CD14-positive monocyte (primary cell): Measurements from ENCODE around the gene MYO1D. TPM values are rescaled to one million over a fixed set of nuclear protein-coding genes. Genes with fewer than 3 reads are reported as not detected.

Experiments
- DNase-seq, 3 donors: peaks; one replicate each; pipeline ENCODE4 v3.0.0-alpha.2; 2011 to 2022
- H2AFZ ChIP-seq: 2 replicates; pipeline ENCODE4 v1.6.0; 2012; ENCODE audit warnings: mild to moderate bottlenecking, low read depth, low read length, inconsistent platforms; ENCODE audit not compliant: insufficient read depth, poor library complexity, severe bottlenecking
- H3K27ac ChIP-seq, 2 donors: 1 replicate in 1 of 2; 2 replicates in 1 of 2; pipeline ENCODE4 v1.5.1; 2012 to 2013; ENCODE audit warnings: low read length in 2 of 2, control low read depth in 1 of 2, inconsistent platforms in 1 of 2, low read depth in 1 of 2, mild to moderate bottlenecking in 1 of 2
- H3K27me3 ChIP-seq, 2 donors: one replicate each; pipeline versions ENCODE4 v1.6.0 to v1.6.1; 2011 to 2013; ENCODE audit warnings: low read length in 2 of 2; ENCODE audit not compliant: control insufficient read depth in 2 of 2, insufficient read depth in 2 of 2
- H3K36me3 ChIP-seq, 2 donors: replicated peaks in 1 of 2; 1 replicate in 1 of 2; 2 replicates in 1 of 2; pipeline versions ENCODE4 v1.5.1 to v1.6.1; 2012 to 2013; ENCODE audit warnings: low read length in 2 of 2, control low read depth in 1 of 2, inconsistent platforms in 1 of 2, mild to moderate bottlenecking in 1 of 2; ENCODE audit not compliant: insufficient read depth in 2 of 2, control insufficient read depth in 1 of 2
- H3K4me1 ChIP-seq, 2 donors: 1 replicate in 1 of 2; 2 replicates in 1 of 2; pipeline versions ENCODE4 v1.5.1 to v1.6.1; 2012 to 2013; ENCODE audit warnings: low read length in 2 of 2, control low read depth in 1 of 2, inconsistent platforms in 1 of 2, mild to moderate bottlenecking in 1 of 2, moderate library complexity in 1 of 2; ENCODE audit not compliant: insufficient read depth in 2 of 2, control insufficient read depth in 1 of 2
- H3K4me2 ChIP-seq: replicated peaks from 2 replicates; pipeline ENCODE3; 2012; ENCODE audit warnings: low read length, moderate library complexity, mild to moderate bottlenecking; ENCODE audit not compliant: poor library complexity, severe bottlenecking; ENCODE audit errors: extremely low read depth
- H3K4me3 ChIP-seq, 3 experiments: fragments of 200-600 bp in 1 of 3; sonication (generic) in 1 of 3; replicated peaks in 1 of 3; 1 replicate in 2 of 3; 2 replicates in 1 of 3; pipeline ENCODE4 v1.5.1; 2011 to 2013; ENCODE audit warnings: low read length in 3 of 3, mild to moderate bottlenecking in 3 of 3, control low read depth in 2 of 3, low read depth in 2 of 3, inconsistent platforms in 1 of 3, moderate library complexity in 1 of 3
- H3K79me2 ChIP-seq: 2 replicates; pipeline ENCODE4 v1.6.0; 2012; ENCODE audit warnings: mild to moderate bottlenecking, control low read depth, inconsistent platforms, low read length, moderate library complexity; ENCODE audit not compliant: insufficient read depth
- H3K9ac ChIP-seq: 2 replicates; pipeline ENCODE4 v1.6.0; 2017; ENCODE audit warnings: low read length, mild to moderate bottlenecking; ENCODE audit not compliant: insufficient read depth, poor library complexity, severe bottlenecking
- H3K9me3 ChIP-seq, 2 donors: replicated peaks in 1 of 2; 1 replicate in 1 of 2; 2 replicates in 1 of 2; pipeline versions ENCODE4 v1.5.1 to v1.6.1; 2012 to 2013; ENCODE audit warnings: low read length in 2 of 2, control low read depth in 1 of 2; ENCODE audit not compliant: control insufficient read depth in 1 of 2, insufficient read depth in 1 of 2
- H4K20me1 ChIP-seq: 2 replicates; pipeline ENCODE4 v1.6.0; 2012; ENCODE audit warnings: mild to moderate bottlenecking, low read length, control low read depth, moderate library complexity; ENCODE audit not compliant: insufficient read depth
- H3K27ac Mint-ChIP-seq, 7 donors: one replicate each; pipeline ENCODE4 v1.8.0; 2020; ENCODE audit warnings: mild to moderate bottlenecking in 7 of 7, mixed read lengths in 7 of 7, moderate library complexity in 6 of 7, inconsistent platforms in 2 of 7
- H3K27me3 Mint-ChIP-seq, 3 donors: one replicate each; pipeline ENCODE4 v1.8.0; 2021 to 2022; ENCODE audit warnings: low read depth in 3 of 3, mild to moderate bottlenecking in 3 of 3, mixed read lengths in 3 of 3, moderate library complexity in 3 of 3, inconsistent platforms in 1 of 3
- H3K36me3 Mint-ChIP-seq, 2 donors: one replicate each; pipeline ENCODE4 v1.8.0; 2020; ENCODE audit warnings: mixed read lengths in 2 of 2, inconsistent platforms in 1 of 2, mild to moderate bottlenecking in 1 of 2
- H3K4me1 Mint-ChIP-seq: one replicate; pipeline ENCODE4 v1.8.0; 2020; ENCODE audit warnings: mild to moderate bottlenecking, mixed read lengths
- H3K4me3 Mint-ChIP-seq, 2 donors: one replicate each; pipeline ENCODE4 v1.8.0; 2020; ENCODE audit warnings: mild to moderate bottlenecking in 2 of 2, mixed read lengths in 2 of 2, moderate library complexity in 1 of 2
- H3K9me3 Mint-ChIP-seq, 7 donors: one replicate each; pipeline ENCODE4 v1.8.0; 2020 to 2022; ENCODE audit warnings: mixed read lengths in 7 of 7, mild to moderate bottlenecking in 6 of 7, moderate library complexity in 6 of 7, inconsistent platforms in 2 of 7
- CTCF ChIP-seq: fragments of 200-600 bp; IDR thresholded peaks from one replicate; pipeline ENCODE4 v1.8.0; 2022; ENCODE audit warnings: antibody characterized with exemption, mild to moderate bottlenecking
- WGBS: methylation state at CpG from one replicate; pipeline ENCODE4 v1.1.5; 2013; ENCODE audit warnings: missing lambda C conversion rate; ENCODE audit not compliant: insufficient coverage; 5-methylcytosine and 5-hydroxymethylcytosine counted together
- intact Hi-C, 2 donors: fragments of 100-400 bp; cut with micrococcal nuclease; formaldehyde crosslinking; loops; one replicate each; pipeline versions ENCODE4 v1.15.0 to v1.15.1; 2023
- polyA plus RNA-seq, 3 donors: library from polyadenylated mRNA; depleted of rRNA in 1 of 3; unstranded in 2 of 3; stranded (reverse) in 1 of 3; fragments of 300-500 nt in 2 of 3; fragments of >200 nt in 1 of 3; fragmentation: Illumina TruSeq in 2 of 3; gene quantifications; 1 replicate in 2 of 3; 2 replicates in 1 of 3; pipeline ENCODE4 v1.2.3, GENCODE V29; 2012 to 2021

Gene MYO1D
- polyA plus RNA-seq, 3 donors, result 0.22 to 0.39 (median 0.26) TPM

GRCh38 chr17:32568705-32569104 is 308.2 kb downstream of the MYO1D start:
- no peak overlapping the region for H3K4me2 ChIP-seq
- WGBS, result 100% methylated on average over 1 of the region's 4 CpGs
- no peaks in the 10 kb centered on the region for H3K9me3 ChIP-seq

GRCh38 chr17:32567511-32567910 is 309.4 kb downstream of the MYO1D start:
- no peak overlapping the region for H3K4me3 Mint-ChIP-seq
- no peaks in the 10 kb centered on the region for H3K9me3 Mint-ChIP-seq
- H3K27ac Mint-ChIP-seq, result no peak overlapping the region
- H3K27me3 Mint-ChIP-seq, result peaks cover 3 to 5% (median 5%) of the 10 kb centered on the region in 3 donors
- no peaks in the 10 kb centered on the region for H3K36me3 Mint-ChIP-seq
- no peaks in the 10 kb centered on the region for H3K4me1 ChIP-seq
- H3K4me1 Mint-ChIP-seq, result no peaks in the 10 kb centered on the region
- 83% methylated on average over 2 of the region's 4 CpGs for WGBS
- no peak overlapping the region for H3K9ac ChIP-seq
- H2AFZ ChIP-seq, result no peak overlapping the region
- no peak overlapping the region for H3K27ac ChIP-seq
- TF ChIP-seq CTCF, result no peak
- no peaks in the 10 kb centered on the region for H3K79me2 ChIP-seq
- DNase-seq, result no peak
- intact Hi-C loops, result no loop called here
- no peaks in the 10 kb centered on the region for H3K36me3 ChIP-seq
- no peaks in the 10 kb centered on the region for H4K20me1 ChIP-seq
- no peaks in the 10 kb centered on the region for H3K9me3 ChIP-seq
- no peak overlapping the region for H3K4me2 ChIP-seq
- no peak overlapping the region for H3K4me3 ChIP-seq
- H3K27me3 ChIP-seq, result no peaks in the 10 kb centered on the region

More at GRCh38 chr17:32568705-32569104, 308.2 kb downstream of the MYO1D start:
- Histone ChIP-seq H3K27ac (no peak overlapping the region), H4K20me1 (no peaks in the 10 kb centered on the region), H3K9ac (no peak overlapping the region), H3K36me3 (no peaks in the 10 kb centered on the region), H2AFZ (no peak overlapping the region), H3K4me1 (no peaks in the 10 kb centered on the region), H3K79me2 (no peaks in the 10 kb centered on the region), H3K27me3 (no peaks in the 10 kb centered on the region), H3K4me3 (no peak overlapping the region)
- no peak for TF ChIP-seq CTCF
- no peak for DNase-seq
- intact Hi-C loops, result no loop called here
- Mint-ChIP-seq H3K27ac (no peak overlapping the region), H3K27me3 (peaks cover 2 to 5% (median 5%) of the 10 kb centered on the region in 3 donors), H3K36me3 (no peaks in the 10 kb centered on the region), H3K4me1 (no peaks in the 10 kb centered on the region), H3K9me3 (no peaks in the 10 kb centered on the region), H3K4me3 (no peak overlapping the region)
